Gastroesophageal sphincter (tissue), 4 donors: ENCODE measurements around the gene VAV1. TPM values are rescaled to one million over a fixed set of nuclear protein-coding genes. Genes with fewer than 3 reads are reported as not detected.
A peak's percentile ranks its signal among the peaks of the same experiment; 100 is the strongest.

ENCODE experiments used
- ATAC-seq: fragments of 150-250 bp; one replicate; pipeline ENCODE4 v1.9.1; 2016; ENCODE audit warnings: mild to moderate bottlenecking, moderate library complexity
- H3K27ac ChIP-seq, 4 donors: fragments of 200-600 bp; sonication (generic) in 3 of 4; 1 replicate in 3 of 4; 2 replicates in 1 of 4; pipeline ENCODE4 v1.5.1; 2016 to 2019
- H3K27me3 ChIP-seq: fragments of 200-600 bp; sonication (generic); one replicate; pipeline ENCODE4 v1.5.1; 2019
- H3K36me3 ChIP-seq, 2 donors: fragments of 200-600 bp; sonication (generic); one replicate each; pipeline ENCODE4 v1.5.1; 2019; ENCODE audit warnings: control low read depth in 1 of 2
- H3K4me1 ChIP-seq, 3 donors: fragments of 200-600 bp; sonication (generic); 1 replicate in 2 of 3; 2 replicates in 1 of 3; pipeline ENCODE4 v1.5.1; 2016 to 2019; ENCODE audit warnings: control low read depth in 2 of 3
- H3K4me3 ChIP-seq, 2 donors: fragments of 200-600 bp; sonication (generic); one replicate each; pipeline ENCODE4 v1.5.1; 2019; ENCODE audit warnings: mild to moderate bottlenecking in 1 of 2, moderate library complexity in 1 of 2
- H3K9me3 ChIP-seq, 3 donors: fragments of 200-600 bp; sonication (generic); one replicate each; pipeline ENCODE4 v1.5.1; 2017 to 2019; ENCODE audit warnings: control low read depth in 2 of 3
- CTCF ChIP-seq, 4 experiments: fragments of 200-600 bp in 2 of 4; fragments of 450-650 bp in 2 of 4; sonication (generic) in 1 of 4; IDR thresholded peaks; one replicate each; pipeline ENCODE4 v1.5.1; 2017 to 2019; ENCODE audit warnings: antibody characterized with exemption in 4 of 4, mild to moderate bottlenecking in 2 of 4, moderate library complexity in 2 of 4
- EP300 ChIP-seq: sonication (generic); formaldehyde crosslinking; IDR thresholded peaks from one replicate; pipeline ENCODE4 v1.6.1; 2017; ENCODE audit warnings: antibody characterized with exemption, mild to moderate bottlenecking
- POLR2A ChIP-seq, 2 donors: fragments of 450-650 bp; IDR thresholded peaks; one replicate each; pipeline ENCODE4 v1.6.1; 2017; ENCODE audit warnings: antibody characterized with exemption in 2 of 2, mild to moderate bottlenecking in 2 of 2, moderate library complexity in 1 of 2
- POLR2AphosphoS5 ChIP-seq: sonication (generic); formaldehyde crosslinking; IDR thresholded peaks from one replicate; pipeline ENCODE4 v1.6.1; 2017; ENCODE audit warnings: antibody characterized with exemption
- WGBS, 2 donors: methylation state at CpG; one replicate each; pipeline ENCODE4 v1.1.5; 2018; ENCODE audit warnings: low coverage in 1 of 2; 5-methylcytosine and 5-hydroxymethylcytosine counted together
- total RNA-seq, 4 donors: library from RNA; depleted of rRNA; stranded (reverse); fragments of >200 nt; gene quantifications; one replicate each; pipeline ENCODE4 v1.1.0, GENCODE V29; 2016

The VAV1 gene
- total RNA-seq, 4 donors from 2014 or later, result 2.3 to 7.8 (median 5.7) TPM

- WGBS, 2 donors, result 57 to 68% methylated on average over 1 to 2 of the region's 2 CpGs
- no peak for ATAC-seq
- peaks cover 47% of the 10 kb centered on the region for H3K27me3 ChIP-seq
- H3K36me3 ChIP-seq, result no peaks in the 10 kb centered on the region
- no peak overlapping the region for H3K4me3 ChIP-seq
- no peak for TF ChIP-seq CTCF (IDR thresholded peaks at IDR 0.05)
- no peak for TF ChIP-seq POLR2A (IDR thresholded peaks at IDR 0.05)
- no peak for TF ChIP-seq POLR2AphosphoS5
- no peak for TF ChIP-seq EP300
- H3K27ac ChIP-seq, result no peak overlapping the region
- no peaks in the 10 kb centered on the region for H3K9me3 ChIP-seq
- H3K4me1 ChIP-seq, result no peaks in the 10 kb centered on the region
These were observed 82.2 kb downstream of the VAV1 start for GRCh38 chr19:6854758-6855157.

GRCh38 chr19:6856749-6857372 lies 84.4 kb downstream of the VAV1 start:
- no peak overlapping the region for H3K4me3 ChIP-seq
- no peaks in the 10 kb centered on the region for H3K36me3 ChIP-seq
- H3K27ac ChIP-seq, result no peak overlapping the region
- ATAC-seq, result no peak
- no peaks in the 10 kb centered on the region for H3K9me3 ChIP-seq
- H3K27me3 ChIP-seq, result peaks cover 52% of the 10 kb centered on the region
- no peaks in the 10 kb centered on the region for H3K4me1 ChIP-seq
- WGBS, 2 donors, result 20 to 33% methylated on average over 1 to 4 of the region's 14 CpGs
- TF ChIP-seq CTCF (IDR thresholded peaks at IDR 0.05) (no peak), POLR2AphosphoS5 (no peak), POLR2A (IDR thresholded peaks at IDR 0.05) (no peak), EP300 (no peak)

GRCh38 chr19:6861683-6862286 lies 89.3 kb downstream of the VAV1 start:
- Histone ChIP-seq H3K27ac (no peak overlapping the region), H3K4me1 (peaks cover 0 to 9% (median 0%) of the 10 kb centered on the region in 3 donors), H3K9me3 (no peaks in the 10 kb centered on the region), H3K4me3 (no peak overlapping the region), H3K36me3 (no peaks in the 10 kb centered on the region), H3K27me3 (peaks cover 55% of the 10 kb centered on the region)
- TF ChIP-seq POLR2AphosphoS5, result no peak
- no peak for TF ChIP-seq POLR2A (IDR thresholded peaks at IDR 0.05)
- no peak for TF ChIP-seq EP300
- no peak for TF ChIP-seq CTCF (IDR thresholded peaks at IDR 0.05)
- no peak for ATAC-seq
- 91% methylated on average over 7 of the region's 10 CpGs; no CpG with 5 or more reads in 1 of the 2 donors for WGBS, 2 donors

GRCh38 chr19:6862673-6863078 lies 90.2 kb downstream of the VAV1 start:
- WGBS, 2 donors, result 0 to 2% methylated on average over 2 to 11 of the region's 16 CpGs
- H3K9me3 ChIP-seq, result no peaks in the 10 kb centered on the region
- H3K36me3 ChIP-seq, result no peaks in the 10 kb centered on the region
- peak; percentile 76 for ATAC-seq
- peaks cover 0 to 9% (median 0%) of the 10 kb centered on the region in 3 donors for H3K4me1 ChIP-seq
- TF ChIP-seq CTCF (IDR thresholded peaks at IDR 0.05) (peak in 3 of 4 experiments; percentile 83 to 88 (median 84)), POLR2AphosphoS5 (no peak)
- H3K27me3 ChIP-seq, result peaks cover 64% of the 10 kb centered on the region
- peak overlapping the region in 1 of 2 donors; percentile 35 for H3K4me3 ChIP-seq
- no peak overlapping the region for H3K27ac ChIP-seq
